HCT116 (cell line): ENCODE results near the gene PACSIN2.
"Not testable (repeated sequence)": the region's sequence is repeated elsewhere in the genome, so short reads cannot be mapped to it uniquely, and the experiment has no call there.

Source experiments
- ATF3 ChIP-seq: IDR thresholded peaks from 2 replicates; pipeline ENCODE4 v1.6.1; 2012
- CTCF ChIP-seq, 3 experiments: fragments of 200-600 bp in 1 of 3; sonication (generic) in 1 of 3; IDR thresholded peaks in 2 of 3; conservative IDR thresholded peaks in 1 of 3; 2 replicates each; pipeline ENCODE4 v1.5.1; 2012 to 2017; ENCODE audit warnings: low read depth in 2 of 3, low read length in 2 of 3, antibody characterized with exemption in 1 of 3, borderline replicate concordance in 1 of 3, control low read depth in 1 of 3, mild to moderate bottlenecking in 1 of 3, mixed read lengths in 1 of 3, mixed run types in 1 of 3, moderate library complexity in 1 of 3; ENCODE audit not compliant: insufficient read depth in 1 of 3
- FOSL1 ChIP-seq: IDR thresholded peaks from 2 replicates; pipeline ENCODE4 v1.6.1; 2012; ENCODE audit warnings: low read depth
- POLR2AphosphoS5 ChIP-seq: IDR thresholded peaks from 2 replicates; pipeline ENCODE4 v1.6.1; 2011; ENCODE audit warnings: mild to moderate bottlenecking, low read depth, low read length, moderate library complexity
- RAD21 ChIP-seq: IDR thresholded peaks from 2 replicates; pipeline ENCODE4 v1.6.1; 2012; ENCODE audit warnings: low read depth, mild to moderate bottlenecking
- SIN3A ChIP-seq: IDR thresholded peaks from 2 replicates; pipeline ENCODE4 v1.6.1; 2012; ENCODE audit warnings: low read depth
- SP1 ChIP-seq: IDR thresholded peaks from 2 replicates; pipeline ENCODE4 v1.6.1; 2012; ENCODE audit warnings: low read depth
- YY1 ChIP-seq: IDR thresholded peaks from 2 replicates; pipeline ENCODE4 v1.6.1; 2011; ENCODE audit warnings: low read length, low read depth, moderate library complexity, mild to moderate bottlenecking; ENCODE audit not compliant: insufficient replicate concordance; ENCODE audit errors: extremely low read depth
- ZFX ChIP-seq: fragments of 450-650 bp; IDR thresholded peaks from 2 replicates; pipeline ENCODE4 v1.6.1; 2017

- TF ChIP-seq CTCF (IDR thresholded peaks at IDR 0.05 in 2 of 3, conservative IDR thresholded peaks at IDR 0.05 in 1 of 3; ENCODE audit: borderline replicate concordance in 1 of 3, insufficient read depth in 1 of 3, low read depth in 2 of 3, low read length in 2 of 3); RAD21; FOSL1; POLR2AphosphoS5; YY1; ZFX; SIN3A; ATF3; SP1: not testable (repeated sequence)
Observed at GRCh38 chr22:42936680-42937079, 78.3 kb downstream of the PACSIN2 start.
